Right hindlimb (tissue), 1 donor: ENCODE data around the gene GPRC5C.

Experiments used
- DNase-seq: peaks from one replicate; pipeline ENCODE4 v3.0.0-alpha.2; 2018

GPRC5C gene

DNA sequence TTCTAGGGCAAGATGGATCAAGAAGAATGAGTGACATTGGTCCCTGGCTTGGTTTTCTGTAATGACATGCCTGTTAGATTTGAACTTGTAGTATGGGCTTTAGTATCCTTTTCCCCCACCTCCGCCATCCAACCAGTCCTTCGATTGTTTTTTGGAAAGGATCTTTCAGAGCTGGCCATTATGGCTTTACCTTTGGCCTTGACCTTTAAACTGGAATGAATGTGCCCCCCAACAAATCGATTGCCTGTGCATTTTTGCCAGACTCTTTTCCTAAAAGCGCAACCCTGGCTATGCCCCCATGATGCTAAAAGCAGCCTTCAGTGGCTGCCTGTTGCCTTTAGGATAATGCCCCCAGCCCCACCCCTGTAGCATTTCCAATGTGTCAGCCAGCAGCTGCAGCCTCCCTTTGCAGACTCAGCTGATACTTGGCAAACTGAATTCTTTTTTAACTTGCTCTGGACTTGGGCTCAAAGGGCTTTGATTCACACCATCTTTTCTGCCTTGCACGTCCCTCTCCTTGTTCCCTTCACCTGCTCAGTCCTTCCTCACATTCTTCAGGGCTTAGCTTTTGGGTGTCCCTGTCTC, 4.0 kb downstream of the GPRC5C start:
- DNase-seq, result no peak

DNA sequence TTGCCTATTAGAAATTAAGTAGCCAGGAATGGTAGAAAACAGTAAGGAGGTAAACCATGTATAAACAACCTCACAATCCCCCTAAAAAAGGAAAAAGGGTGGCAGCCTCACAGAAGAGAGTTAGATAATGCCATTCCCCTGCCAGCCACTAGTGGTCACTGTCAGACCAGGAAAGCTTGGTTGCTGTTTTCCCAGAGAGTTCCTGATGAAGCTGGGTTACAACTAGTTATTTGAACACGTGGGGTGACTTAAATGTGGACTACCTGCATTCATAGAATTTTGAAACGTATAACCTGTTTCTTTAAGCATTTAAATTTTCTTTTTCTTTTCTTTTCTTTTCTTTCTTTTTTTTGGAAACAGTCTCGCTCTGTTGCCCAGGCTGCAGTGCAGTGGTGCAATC, 5.8 kb downstream of the GPRC5C start:
- DNase-seq, result no peak

DNA sequence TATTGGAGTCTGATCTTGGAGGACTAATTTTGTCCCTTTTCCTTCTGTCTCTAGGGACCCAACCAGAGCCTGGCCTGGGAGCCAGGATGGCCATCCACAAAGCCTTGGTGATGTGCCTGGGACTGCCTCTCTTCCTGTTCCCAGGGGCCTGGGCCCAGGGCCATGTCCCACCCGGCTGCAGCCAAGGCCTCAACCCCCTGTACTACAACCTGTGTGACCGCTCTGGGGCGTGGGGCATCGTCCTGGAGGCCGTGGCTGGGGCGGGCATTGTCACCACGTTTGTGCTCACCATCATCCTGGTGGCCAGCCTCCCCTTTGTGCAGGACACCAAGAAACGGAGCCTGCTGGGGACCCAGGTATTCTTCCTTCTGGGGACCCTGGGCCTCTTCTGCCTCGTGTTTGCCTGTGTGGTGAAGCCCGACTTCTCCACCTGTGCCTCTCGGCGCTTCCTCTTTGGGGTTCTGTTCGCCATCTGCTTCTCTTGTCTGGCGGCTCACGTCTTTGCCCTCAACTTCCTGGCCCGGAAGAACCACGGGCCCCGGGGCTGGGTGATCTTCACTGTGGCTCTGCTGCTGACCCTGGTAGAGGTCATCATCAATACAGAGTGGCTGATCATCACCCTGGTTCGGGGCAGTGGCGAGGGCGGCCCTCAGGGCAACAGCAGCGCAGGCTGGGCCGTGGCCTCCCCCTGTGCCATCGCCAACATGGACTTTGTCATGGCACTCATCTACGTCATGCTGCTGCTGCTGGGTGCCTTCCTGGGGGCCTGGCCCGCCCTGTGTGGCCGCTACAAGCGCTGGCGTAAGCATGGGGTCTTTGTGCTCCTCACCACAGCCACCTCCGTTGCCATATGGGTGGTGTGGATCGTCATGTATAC, 8.0 kb downstream of the GPRC5C start:
- no peak for DNase-seq

DNA sequence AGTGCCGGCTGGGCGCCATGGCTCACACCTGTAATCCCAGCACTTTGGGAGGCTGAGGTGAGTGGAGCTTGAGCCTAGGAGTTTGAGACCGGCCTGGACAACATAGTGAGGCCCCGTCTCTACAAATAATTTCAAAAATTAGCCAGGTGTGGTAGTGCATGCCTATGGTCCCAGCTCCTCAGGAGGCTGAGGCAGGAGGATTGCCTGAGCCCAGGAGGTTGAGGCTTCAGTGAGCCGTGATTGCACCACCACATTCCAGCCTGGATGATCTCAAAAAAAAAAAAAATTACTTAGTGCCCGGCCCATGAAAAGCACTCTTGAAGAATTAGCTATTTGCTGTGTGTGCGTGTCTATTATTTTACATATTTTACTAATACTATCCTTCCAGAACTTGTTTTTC, 9.6 kb downstream of the GPRC5C start:
- DNase-seq, result no peak

DNA sequence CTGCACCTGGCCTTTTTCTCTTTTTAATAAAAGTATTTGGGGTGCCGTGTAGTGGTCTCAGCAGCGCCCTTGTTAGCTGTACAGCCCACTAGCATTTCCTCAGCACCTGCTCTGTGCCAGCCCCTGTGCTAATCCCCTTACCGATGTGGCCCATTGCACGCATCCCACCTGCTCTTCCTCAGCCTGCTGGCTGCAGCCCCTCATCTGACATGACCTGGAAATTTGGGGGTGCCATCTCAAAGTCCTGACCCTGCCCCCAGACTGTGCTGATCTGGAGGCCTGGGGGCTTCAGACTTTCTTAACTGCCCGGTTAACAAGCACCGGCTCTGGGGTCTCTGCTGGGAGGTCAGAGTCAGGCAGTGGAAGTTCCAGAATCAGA, 10.4 kb downstream of the GPRC5C start:
- no peak for DNase-seq

DNA sequence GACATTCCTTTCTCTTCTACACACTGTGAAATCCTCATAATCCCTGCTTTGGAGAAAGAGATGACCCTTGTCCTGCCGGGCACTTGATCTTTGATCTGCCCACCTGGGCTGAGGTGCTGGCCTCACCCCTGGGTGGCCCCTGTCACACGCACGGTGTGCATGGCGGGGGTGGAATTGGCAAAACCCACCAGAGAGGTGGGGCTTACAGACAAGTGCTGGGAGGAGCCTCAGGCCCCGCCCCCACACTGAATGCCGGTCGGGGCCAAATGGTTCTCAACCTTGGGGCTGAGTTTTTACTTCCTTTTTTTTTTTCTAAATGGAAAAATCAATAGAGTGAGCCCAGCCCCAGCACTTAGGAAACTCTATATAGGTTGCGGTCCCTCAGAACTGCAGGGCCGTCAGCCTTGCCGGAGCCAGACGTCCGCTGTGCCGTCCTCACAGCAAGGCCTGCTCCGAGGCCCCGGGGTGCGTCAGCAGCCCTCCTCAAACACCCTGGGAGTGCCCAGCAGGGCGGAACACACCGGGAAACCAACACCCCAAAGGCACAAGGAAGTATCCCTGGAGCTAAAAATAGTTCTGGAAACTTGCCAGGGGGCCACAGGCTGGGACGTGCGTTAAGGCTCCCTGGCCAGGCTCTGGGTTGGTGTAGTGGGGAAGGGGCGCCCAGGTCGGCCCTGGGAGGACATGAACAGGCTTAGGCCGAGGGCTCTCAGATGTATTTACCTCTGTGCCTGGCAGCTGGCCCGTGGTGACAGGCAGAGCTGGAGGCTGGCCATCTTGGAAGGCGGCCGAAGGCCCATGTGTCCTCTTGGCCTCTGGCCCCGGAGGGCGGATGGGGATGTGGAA, 11.0 kb downstream of the GPRC5C start:
- peak; percentile 81 for DNase-seq

DNA sequence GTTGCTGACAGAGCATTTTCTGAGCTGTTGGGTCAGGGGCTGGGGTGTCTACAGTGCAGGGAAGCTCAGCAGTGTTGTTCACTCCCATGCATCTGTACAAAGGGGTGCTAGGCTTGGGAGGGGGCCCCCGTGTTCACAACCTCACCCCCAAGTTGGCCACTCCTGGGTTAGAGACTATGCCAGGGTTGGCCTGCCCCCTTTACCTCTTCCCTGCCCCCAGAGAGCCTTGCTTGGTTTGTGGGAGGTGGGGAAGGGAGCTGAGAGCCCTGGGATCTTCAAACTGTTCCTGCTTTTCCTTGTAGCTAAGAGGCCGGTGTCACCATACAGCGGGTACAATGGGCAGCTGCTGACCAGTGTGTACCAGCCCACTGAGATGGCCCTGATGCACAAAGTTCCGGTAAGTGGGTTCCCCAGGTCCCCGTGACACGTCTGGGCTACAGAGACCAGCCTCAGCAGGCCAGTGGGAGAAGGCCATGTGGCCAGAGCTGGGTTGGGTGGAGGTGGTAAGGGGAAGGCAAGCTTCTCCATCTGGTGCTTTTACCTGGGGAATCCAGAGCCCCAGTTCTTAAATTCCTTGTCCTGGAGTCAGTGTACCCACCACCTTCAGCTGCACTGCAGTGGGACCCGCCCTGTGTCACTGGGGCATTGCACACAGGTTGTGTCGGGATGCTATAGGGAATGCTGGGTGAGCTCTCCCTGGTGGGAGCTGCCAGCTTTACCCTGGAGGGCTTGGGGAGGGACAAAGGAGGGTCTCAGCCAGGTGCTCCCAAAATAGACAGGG, 11.8 kb downstream of the GPRC5C start:
- no peak for DNase-seq

DNA sequence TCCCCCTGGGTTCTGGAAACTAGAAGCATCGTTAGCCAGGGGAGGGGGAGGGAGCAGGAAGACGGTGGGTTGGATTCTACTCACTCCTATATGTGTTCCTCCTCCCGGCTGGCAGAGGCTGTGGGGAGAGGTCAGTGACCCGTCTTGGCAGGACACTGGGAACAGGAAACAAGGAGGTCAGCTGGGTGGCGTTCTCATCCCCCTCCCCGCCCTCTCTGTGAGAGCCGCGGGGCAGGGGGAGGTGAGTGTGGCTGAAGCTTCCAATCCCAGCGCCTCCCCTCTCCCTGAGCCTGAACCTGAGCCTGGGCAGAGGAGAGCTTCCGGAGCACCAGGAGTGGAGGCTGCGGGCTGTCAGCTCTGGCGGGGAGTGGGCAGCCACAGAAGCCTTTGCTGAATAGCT, 12.5 kb downstream of the GPRC5C start:
- peak; percentile 60 for DNase-seq

DNA sequence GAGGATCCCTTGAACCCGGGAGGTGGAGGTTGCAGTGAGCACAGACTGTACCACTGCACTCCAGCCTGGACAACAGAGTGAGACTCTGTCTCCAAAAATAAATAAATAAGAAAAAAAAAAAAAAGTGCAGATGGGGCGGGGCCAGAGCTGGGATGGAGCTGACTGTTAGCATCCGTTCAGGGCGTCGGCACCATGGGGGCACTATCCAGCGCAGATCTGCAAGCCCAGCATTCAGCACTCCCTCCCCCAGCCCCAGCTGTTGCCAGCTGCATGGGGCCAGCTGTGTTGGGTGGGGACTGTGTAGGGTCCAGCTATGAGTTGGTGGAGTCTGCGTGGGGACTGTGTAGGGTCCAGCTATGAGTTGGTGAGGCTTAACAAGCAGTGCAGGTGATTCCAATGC, 13.3 kb downstream of the GPRC5C start:
- DNase-seq, result peak; percentile 63

DNA sequence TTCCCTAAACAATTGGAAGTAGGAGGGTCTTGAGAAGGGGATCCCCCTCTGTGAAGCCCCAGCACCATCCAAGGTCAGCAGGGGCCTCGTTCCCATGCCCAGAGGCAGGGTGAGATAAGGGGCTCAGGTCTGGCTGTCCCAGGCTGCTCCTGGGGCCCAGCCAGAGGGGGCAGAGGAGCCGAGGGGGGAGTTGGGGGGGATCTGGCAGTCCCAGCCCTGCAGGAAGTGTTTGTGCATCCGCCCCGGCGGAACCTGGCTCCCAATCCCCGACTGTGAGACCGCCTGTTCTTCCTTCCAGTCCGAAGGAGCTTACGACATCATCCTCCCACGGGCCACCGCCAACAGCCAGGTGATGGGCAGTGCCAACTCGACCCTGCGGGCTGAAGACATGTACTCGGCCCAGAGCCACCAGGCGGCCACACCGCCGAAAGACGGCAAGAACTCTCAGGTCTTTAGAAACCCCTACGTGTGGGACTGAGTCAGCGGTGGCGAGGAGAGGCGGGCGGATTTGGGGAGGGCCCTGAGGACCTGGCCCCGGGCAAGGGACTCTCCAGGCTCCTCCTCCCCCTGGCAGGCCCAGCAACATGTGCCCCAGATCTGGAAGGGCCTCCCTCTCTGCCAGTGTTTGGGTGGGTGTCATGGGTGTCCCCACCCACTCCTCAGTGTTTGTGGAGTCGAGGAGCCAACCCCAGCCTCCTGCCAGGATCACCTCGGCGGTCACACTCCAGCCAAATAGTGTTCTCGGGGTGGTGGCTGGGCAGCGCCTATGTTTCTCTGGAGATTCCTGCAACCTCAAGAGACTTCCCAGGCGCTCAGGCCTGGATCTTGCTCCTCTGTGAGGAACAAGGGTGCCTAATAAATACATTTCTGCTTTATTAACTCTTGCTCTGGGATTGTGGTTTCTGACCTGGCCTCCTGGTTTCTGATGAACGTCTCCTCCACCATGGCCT, 14.9 kb downstream of the GPRC5C start:
- peak; percentile 58 for DNase-seq

DNA sequence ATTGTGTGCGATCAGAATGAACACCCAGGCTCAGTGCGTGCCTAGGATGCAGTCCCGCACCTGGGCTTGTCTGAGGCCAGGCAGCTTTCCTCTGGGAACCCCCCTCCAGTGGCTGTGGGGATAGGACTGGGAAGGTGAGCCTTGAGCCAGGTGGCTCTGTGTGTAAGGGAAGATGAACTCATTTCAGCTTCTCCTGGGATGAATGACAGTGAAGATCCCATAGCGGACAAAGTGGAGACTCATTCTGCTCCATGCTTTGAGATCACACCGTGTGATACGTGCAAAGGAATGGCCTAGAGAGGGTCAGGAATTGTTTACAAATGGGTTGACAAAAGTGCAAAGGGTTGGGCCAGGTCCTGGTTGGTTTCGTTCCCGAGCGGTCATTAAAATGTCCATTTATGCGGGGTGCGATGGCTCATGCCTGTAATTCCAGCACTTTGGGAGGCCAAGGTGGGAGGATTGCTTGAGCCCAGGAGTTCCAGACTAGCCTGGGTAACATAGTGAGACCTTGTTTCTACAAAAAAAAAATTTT, 15.8 kb downstream of the GPRC5C start:
- DNase-seq, result no peak

DNA sequence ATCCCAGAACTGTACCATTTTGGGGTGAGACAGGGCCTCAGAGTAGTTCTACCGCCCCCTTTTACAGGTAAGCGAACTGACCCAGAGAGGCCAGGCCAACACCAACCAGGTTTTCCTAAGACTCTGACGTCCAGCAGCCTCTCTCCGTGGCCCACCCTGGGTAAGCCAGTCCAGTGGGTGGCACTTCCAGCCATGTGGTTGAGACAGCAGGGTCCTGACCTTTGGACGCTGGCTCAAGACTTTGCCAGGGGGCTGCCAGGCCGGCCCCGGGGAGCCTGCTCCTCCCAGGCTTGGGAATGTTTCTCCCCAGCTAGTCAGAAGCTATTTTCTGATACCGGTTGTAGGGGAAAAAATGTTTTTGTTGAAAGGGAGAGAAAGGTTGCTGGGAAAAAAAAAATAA, 16.9 kb downstream of the GPRC5C start:
- no peak for DNase-seq

DNA sequence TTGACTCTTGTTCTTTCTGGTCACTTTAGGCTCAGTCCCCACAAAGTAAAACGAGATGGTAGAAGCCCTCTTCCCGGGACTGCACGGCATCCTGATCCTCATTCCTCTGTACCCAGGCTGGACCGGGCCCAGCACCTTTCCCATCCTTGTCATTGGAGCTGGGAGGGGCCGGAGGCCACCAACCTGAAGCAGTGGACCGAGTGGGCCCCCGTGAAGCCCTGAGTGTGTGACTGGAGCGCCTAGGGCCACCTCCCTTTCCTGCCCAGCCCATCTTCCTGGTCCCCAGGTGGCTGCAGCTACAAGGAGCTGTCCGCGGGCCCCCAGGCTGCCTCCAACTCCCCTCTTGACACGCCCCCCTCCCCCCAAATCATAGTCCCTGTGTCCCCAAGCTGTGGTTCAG, 17.4 kb downstream of the GPRC5C start:
- DNase-seq, result no peak

DNA sequence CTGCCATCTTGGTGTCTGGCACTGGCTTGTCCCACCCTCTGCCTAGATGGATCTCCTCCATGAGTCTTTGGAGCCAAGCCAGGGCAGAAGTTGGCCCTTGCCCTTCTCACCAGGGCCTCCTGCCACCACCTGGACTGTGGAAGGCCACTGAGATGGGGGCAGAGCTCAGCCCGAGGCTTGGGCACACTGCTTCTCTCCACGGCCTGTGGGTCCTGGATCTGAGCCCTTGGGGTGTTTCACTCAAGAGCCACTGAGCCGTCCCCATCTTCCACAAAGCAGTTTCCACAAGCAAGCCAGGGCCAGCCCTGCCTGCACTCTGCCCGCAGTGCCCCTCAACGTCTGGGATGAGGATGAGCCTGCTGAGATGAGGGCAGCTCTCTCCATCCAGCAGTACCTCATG, 17.9 kb downstream of the GPRC5C start:
- no peak for DNase-seq

DNA sequence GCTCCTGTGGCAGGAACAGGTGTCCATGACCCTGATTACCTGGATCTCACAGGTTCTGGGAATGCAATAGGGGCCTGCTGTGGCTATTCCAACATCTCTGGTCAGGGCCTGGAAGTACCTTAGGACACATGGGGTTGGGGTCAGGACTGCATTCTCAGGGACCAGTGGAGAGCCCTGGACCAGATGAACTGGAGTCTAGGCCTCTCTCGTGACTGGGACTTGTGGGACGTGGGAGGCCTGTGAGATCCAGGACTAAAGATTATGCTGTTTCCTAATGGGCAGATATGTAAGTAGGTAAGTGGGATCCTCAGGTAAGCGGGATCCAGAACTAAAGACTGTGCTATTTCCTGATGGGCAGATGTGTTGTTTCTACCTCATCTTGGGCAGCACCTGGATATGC, 18.3 kb downstream of the GPRC5C start:
- no peak for DNase-seq

DNA sequence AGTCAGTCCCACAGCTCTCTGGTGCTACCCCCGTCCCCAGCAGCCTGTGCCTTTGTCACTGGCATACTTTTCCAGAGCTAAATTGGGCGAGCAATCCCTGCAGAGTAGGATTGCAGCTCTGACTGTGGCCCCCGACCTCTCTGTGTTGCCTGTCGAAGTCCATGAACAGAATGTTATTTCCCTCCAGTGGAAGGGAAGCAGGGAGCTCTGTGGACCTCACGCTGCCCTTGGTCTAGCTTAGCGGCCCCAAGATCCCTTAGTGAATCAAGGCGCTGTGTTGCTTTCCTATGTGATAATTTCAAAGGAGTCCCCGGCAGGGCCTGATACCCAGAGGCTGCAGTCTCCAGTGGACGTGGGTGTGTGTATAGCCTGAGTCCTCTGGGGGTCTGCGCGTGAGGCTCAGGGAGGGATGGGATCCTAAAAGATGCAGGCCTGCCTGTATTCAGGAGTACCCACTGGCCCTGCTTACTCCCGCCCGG, 19.1 kb downstream of the GPRC5C start:
- DNase-seq, result no peak

DNA sequence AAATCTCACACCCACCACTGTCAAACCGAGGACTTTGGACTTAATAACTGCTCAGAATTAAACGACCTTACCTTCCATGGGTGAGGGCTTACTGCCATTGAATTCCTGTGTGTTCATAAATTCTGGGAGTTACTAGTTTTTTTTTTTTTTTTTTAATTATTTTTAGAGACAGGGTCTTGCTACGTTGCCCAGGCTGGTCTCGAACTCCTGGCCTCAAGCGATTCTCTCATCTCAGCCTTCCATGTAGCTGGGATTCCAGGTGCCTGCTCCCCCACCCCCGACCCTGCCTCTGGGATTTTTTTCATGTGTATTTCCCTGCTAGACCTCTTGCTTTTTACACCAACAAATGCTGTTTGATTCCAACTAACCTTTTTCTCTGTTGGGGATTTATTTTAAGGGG, 19.7 kb downstream of the GPRC5C start:
- no peak for DNase-seq

DNA sequence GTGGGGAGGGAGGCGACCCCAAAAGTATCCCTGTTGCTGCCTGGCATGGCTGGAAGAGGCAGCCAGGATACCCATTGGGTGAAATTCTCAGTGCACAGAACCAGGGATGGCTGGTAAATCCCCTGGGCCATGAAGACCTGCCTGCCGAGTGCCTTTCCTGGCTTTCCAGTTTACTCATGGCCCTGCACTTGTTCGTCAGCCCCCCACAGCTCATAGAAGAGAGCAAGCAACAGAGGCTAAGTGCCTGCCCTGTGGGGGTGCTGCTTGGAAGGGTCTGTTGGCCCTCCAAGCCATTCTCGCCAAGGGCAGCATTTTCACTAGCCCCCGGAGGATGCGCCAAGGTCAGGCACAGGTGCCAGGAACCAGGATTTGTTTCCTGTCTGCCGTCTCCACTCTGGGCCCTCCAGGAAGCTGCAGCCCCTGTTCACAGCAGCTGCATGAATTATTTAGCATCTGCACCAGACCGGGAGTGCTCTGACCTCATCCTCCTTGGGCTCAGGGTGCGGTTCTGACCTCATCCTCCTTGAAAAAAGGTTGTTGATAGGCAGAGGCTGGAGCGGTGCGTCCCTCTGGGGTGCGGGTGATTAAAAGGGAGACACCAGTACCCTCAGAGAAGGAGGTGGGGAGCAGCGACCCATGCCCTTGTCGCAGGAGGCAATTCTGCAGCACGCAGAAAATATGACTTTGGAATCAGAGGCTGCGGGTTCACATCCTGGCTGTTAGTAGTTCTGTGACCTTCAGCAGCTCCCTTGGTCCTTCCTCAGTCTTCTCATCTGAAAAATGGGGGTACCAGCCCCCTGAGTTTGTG, 20.3 kb downstream of the GPRC5C start:
- peak; percentile 65 for DNase-seq

DNA sequence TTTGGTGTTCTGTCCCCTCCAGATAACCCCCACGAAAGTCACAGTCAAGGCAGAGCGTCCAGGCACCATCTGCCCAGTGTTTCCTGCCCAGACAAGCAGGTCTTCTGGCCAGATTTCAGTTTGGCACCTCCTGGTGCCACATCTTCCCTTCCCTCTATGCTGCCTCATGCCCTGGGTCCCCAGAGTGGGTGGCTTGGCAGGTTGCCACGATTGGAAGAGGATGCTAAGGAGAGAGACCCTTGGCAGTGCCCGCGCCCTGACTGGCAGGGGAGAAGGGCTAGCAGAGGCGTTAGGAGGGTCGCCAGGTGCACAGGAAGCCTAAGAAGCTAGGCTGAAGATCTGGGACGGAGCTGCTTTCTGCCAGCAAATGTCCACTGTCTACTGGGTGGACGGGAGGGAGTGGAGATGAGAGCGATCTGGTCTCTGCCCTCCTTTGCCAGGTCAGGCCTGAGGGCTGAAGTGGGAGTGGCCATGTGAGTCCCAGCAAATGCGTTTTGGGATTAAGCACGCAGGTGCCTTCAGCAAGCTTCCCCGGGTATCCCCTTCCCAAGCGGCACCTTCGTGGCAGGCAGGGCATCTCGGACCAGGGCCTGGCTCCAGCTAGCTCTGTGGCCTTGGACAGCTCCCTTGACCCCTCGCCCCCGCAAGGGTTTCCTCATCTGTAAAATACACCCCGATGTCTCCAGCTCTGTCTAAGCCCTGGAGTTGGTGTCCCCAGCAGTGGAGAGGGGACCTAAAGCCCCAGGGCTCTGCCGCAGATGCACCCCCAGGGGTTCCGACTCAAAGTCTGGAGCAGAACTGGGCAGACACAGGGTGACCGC, 21.2 kb downstream of the GPRC5C start:
- DNase-seq, result no peak
